HepG2 (cell line): ENCODE results near the gene ZDHHC7. TPM values are rescaled to one million over a fixed set of nuclear protein-coding genes. Genes with fewer than 3 reads are reported as not detected.

ENCODE experiments used
- BRCA1 ChIP-seq: sonication (generic); formaldehyde crosslinking; IDR thresholded peaks from 2 replicates; pipeline ENCODE4 v1.4.0; 2020; ENCODE audit warnings: missing genetic modification reagents
- CHD4 ChIP-seq: fragments of 200-600 bp; sonication (generic); IDR thresholded peaks from 2 replicates; pipeline ENCODE4 v1.7.0; 2017; ENCODE audit warnings: mild to moderate bottlenecking, low read length, borderline replicate concordance
- CREB1 ChIP-seq, 2 experiments: fragments of 450-650 bp in 1 of 2; IDR thresholded peaks; 2 replicates each; pipeline ENCODE4 v1.6.1; 2016 to 2017; ENCODE audit warnings: control low read depth in 1 of 2, mild to moderate bottlenecking in 1 of 2, missing compliant biosample characterization in 1 of 2, missing genetic modification characterization in 1 of 2
- DMAP1 ChIP-seq: IDR thresholded peaks from 2 replicates; pipeline ENCODE4 v1.6.1; 2016
- ETV5 ChIP-seq: IDR thresholded peaks from 2 replicates; pipeline ENCODE4 v1.6.1; 2018; ENCODE audit warnings: missing biosample characterization, missing genetic modification reagents, inconsistent platforms, borderline replicate concordance
- GZF1 ChIP-seq: sonication (generic); formaldehyde crosslinking; IDR thresholded peaks from 2 replicates; pipeline ENCODE4 v1.5.1; 2020; ENCODE audit warnings: mild to moderate bottlenecking, missing genetic modification reagents
- HDAC6 ChIP-seq: fragments of 200-600 bp; sonication (generic); IDR thresholded peaks from 2 replicates; pipeline ENCODE4 v1.7.0; 2017; ENCODE audit warnings: mild to moderate bottlenecking, antibody characterized with exemption, low read length, low read depth
- HNF4A ChIP-seq: sonication (generic); formaldehyde crosslinking; IDR thresholded peaks from 2 replicates; pipeline ENCODE4 v1.4.0; 2020; ENCODE audit warnings: missing genetic modification reagents
- PHF20 ChIP-seq: sonication (generic); formaldehyde crosslinking; IDR thresholded peaks from 2 replicates; pipeline ENCODE4 v1.5.0; 2020; ENCODE audit warnings: mild to moderate bottlenecking, missing genetic modification reagents
- RFX1 ChIP-seq: fragments of 450-650 bp; IDR thresholded peaks from 2 replicates; pipeline ENCODE4 v1.6.1; 2017
- RXRB ChIP-seq: IDR thresholded peaks from 2 replicates; pipeline ENCODE4 v1.6.1; 2016; ENCODE audit warnings: borderline replicate concordance, missing genetic modification reagents, missing compliant biosample characterization
- SALL1 ChIP-seq: sonication (generic); formaldehyde crosslinking; IDR thresholded peaks from 2 replicates; pipeline ENCODE4 v1.8.0; 2022; ENCODE audit warnings: mild to moderate bottlenecking, missing genetic modification reagents
- SPEN ChIP-seq: sonication (generic); formaldehyde crosslinking; IDR thresholded peaks from 2 replicates; pipeline ENCODE4 v1.5.1; 2020; ENCODE audit warnings: low read depth, mild to moderate bottlenecking, missing genetic modification reagents
- STAG1 ChIP-seq: sonication (generic); formaldehyde crosslinking; IDR thresholded peaks from 2 replicates; pipeline ENCODE4 v1.4.0; 2020; ENCODE audit warnings: missing genetic modification reagents
- ZNF207 ChIP-seq: fragments of 450-650 bp; IDR thresholded peaks from 2 replicates; pipeline ENCODE4 v1.6.1; 2016; ENCODE audit warnings: antibody characterized with exemption, borderline replicate concordance
- ZNF331 ChIP-seq: sonication (generic); formaldehyde crosslinking; IDR thresholded peaks from 2 replicates; pipeline ENCODE4 v1.4.0; 2020; ENCODE audit warnings: missing genetic modification reagents
- polyA plus RNA-seq, 8 experiments: library from polyadenylated mRNA; depleted of rRNA in 3 of 8; stranded (reverse) in 7 of 8; unstranded in 1 of 8; fragments of >200 nt; fragmentation: Illumina TruSeq in 4 of 8; extraction: Trizol in 4 of 8; gene quantifications; 2 replicates each; pipeline versions ENCODE4 v1.2.1 to v1.2.3, GENCODE V29; 2011 to 2016; ENCODE audit warnings: low read depth in 4 of 8, missing spikeins in 1 of 8, mixed read lengths in 1 of 8; ENCODE audit not compliant: insufficient read depth in 1 of 8
- total RNA-seq, 5 experiments: library from RNA; depleted of rRNA; stranded (reverse); fragments of >200 nt; fragmentation: Illumina TruSeq; extraction: Trizol; gene quantifications; 2 replicates each; pipeline ENCODE4 v1.2.3, GENCODE V29; 2016; ENCODE audit warnings: low read depth in 1 of 5
- TF ChIP-seq, protein P1 (sequence below): sonication (generic); formaldehyde crosslinking; IDR thresholded peaks from 2 replicates; pipeline ENCODE4 v1.4.0; 2020; ENCODE audit warnings: mild to moderate bottlenecking, low read depth, missing genetic modification reagents
- TF ChIP-seq, protein P2 (sequence below): fragments of 450-650 bp; IDR thresholded peaks from 2 replicates; pipeline ENCODE4 v1.6.1; 2017; ENCODE audit warnings: mild to moderate bottlenecking
- TF ChIP-seq, protein P3 (sequence below): sonication (generic); formaldehyde crosslinking; IDR thresholded peaks from 2 replicates; pipeline ENCODE4 v1.4.0; 2020; ENCODE audit warnings: mild to moderate bottlenecking, missing genetic modification reagents
- TF ChIP-seq, protein P4 (sequence below): sonication (generic); formaldehyde crosslinking; IDR thresholded peaks from 2 replicates; pipeline ENCODE4 v1.4.0; 2020; ENCODE audit warnings: missing genetic modification reagents, borderline replicate concordance
- TF ChIP-seq, protein P5 (sequence below): sonication (generic); formaldehyde crosslinking; IDR thresholded peaks from 2 replicates; pipeline ENCODE4 v1.5.0; 2020; ENCODE audit warnings: missing genetic modification reagents

Gene ZDHHC7
- total and polyA plus RNA-seq, 2 of the 13 experiments (the other 11 are each of a cell fraction or from before 2014, with no cell fraction given), result 46.8 to 67.6 TPM

DNA sequence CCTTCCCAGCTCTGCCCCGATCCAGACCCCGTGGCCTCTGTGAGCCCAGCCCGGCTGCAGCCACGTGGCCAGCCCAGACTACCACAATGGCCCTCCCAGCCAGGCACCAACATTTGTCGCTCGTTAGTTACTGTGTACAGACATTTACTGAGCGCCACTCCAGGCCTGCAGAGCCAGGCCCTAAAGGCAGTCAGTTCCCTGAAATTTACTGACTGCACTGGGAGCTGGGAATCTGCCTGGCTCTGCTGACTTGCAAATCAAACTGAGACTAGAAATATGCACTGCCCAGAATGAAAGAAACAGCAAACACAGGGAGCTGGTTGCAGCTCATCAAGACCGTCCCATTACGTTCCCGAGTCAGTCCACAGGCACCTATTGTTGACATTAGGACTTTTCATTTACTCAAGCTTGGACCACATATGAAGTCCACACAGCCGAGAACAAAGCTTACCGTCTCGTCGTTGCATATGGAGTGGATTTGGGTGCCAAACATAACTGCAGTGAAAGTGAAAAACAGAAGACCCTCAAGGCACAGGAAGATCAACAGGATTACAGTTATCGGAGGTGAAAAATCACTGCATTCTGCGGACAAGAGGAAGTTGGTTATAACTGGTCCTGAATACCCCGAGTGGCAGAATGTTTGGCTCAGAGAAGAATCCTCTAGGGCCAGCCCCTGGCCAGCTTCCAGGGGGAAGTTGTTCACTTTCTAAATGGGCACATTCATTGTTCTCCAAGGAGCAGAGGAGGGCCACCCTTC lies 34.5 kb downstream of the ZDHHC7 start (continued):
- TF ChIP-seq, protein P1, sequence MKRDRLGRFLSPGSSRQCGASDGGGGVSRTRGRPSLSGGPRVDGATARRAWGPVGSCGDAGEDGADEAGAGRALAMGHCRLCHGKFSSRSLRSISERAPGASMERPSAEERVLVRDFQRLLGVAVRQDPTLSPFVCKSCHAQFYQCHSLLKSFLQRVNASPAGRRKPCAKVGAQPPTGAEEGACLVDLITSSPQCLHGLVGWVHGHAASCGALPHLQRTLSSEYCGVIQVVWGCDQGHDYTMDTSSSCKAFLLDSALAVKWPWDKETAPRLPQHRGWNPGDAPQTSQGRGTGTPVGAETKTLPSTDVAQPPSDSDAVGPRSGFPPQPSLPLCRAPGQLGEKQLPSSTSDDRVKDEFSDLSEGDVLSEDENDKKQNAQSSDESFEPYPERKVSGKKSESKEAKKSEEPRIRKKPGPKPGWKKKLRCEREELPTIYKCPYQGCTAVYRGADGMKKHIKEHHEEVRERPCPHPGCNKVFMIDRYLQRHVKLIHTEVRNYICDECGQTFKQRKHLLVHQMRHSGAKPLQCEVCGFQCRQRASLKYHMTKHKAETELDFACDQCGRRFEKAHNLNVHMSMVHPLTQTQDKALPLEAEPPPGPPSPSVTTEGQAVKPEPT (CRISPR knock-in tag), result 0 out of 2 replicates have a peak, but pooled peaks have one; percentile 41
- peak; percentile 13; the same call in 1 of the 2 replicates for TF ChIP-seq ETV5
- TF ChIP-seq GZF1, result peak; percentile 57; the same call in 1 of the 2 replicates
- TF ChIP-seq HDAC6, result no peak
- no peak for TF ChIP-seq ZNF207
- peak; percentile 89 for TF ChIP-seq SALL1
- TF ChIP-seq, protein P2, sequence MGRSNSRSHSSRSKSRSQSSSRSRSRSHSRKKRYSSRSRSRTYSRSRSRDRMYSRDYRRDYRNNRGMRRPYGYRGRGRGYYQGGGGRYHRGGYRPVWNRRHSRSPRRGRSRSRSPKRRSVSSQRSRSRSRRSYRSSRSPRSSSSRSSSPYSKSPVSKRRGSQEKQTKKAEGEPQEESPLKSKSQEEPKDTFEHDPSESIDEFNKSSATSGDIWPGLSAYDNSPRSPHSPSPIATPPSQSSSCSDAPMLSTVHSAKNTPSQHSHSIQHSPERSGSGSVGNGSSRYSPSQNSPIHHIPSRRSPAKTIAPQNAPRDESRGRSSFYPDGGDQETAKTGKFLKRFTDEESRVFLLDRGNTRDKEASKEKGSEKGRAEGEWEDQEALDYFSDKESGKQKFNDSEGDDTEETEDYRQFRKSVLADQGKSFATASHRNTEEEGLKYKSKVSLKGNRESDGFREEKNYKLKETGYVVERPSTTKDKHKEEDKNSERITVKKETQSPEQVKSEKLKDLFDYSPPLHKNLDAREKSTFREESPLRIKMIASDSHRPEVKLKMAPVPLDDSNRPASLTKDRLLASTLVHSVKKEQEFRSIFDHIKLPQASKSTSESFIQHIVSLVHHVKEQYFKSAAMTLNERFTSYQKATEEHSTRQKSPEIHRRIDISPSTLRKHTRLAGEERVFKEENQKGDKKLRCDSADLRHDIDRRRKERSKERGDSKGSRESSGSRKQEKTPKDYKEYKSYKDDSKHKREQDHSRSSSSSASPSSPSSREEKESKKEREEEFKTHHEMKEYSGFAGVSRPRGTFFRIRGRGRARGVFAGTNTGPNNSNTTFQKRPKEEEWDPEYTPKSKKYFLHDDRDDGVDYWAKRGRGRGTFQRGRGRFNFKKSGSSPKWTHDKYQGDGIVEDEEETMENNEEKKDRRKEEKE, result no peak
- no peak for TF ChIP-seq RFX1
- TF ChIP-seq, protein P3, sequence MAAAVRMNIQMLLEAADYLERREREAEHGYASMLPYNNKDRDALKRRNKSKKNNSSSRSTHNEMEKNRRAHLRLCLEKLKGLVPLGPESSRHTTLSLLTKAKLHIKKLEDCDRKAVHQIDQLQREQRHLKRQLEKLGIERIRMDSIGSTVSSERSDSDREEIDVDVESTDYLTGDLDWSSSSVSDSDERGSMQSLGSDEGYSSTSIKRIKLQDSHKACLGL (CRISPR knock-in tag), result peak; percentile 47; the same call in 1 of the 2 replicates
- peak; percentile 73 for TF ChIP-seq ZNF331 (CRISPR knock-in tag)
- TF ChIP-seq RXRB (CRISPR knock-in tag), result peak; percentile 58; the same call in 1 of the 2 replicates
- TF ChIP-seq STAG1, result 0 out of 2 replicates have a peak, but pooled peaks have one; percentile 3
- TF ChIP-seq, protein P4, sequence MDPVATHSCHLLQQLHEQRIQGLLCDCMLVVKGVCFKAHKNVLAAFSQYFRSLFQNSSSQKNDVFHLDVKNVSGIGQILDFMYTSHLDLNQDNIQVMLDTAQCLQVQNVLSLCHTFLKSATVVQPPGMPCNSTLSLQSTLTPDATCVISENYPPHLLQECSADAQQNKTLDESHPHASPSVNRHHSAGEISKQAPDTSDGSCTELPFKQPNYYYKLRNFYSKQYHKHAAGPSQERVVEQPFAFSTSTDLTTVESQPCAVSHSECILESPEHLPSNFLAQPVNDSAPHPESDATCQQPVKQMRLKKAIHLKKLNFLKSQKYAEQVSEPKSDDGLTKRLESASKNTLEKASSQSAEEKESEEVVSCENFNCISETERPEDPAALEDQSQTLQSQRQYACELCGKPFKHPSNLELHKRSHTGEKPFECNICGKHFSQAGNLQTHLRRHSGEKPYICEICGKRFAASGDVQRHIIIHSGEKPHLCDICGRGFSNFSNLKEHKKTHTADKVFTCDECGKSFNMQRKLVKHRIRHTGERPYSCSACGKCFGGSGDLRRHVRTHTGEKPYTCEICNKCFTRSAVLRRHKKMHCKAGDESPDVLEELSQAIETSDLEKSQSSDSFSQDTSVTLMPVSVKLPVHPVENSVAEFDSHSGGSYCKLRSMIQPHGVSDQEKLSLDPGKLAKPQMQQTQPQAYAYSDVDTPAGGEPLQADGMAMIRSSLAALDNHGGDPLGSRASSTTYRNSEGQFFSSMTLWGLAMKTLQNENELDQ (CRISPR knock-in tag), result peak; percentile 37; the same call in 1 of the 2 replicates
- peak; percentile 59; the same call in 1 of the 2 replicates for TF ChIP-seq DMAP1 (CRISPR knock-in tag)
- no peak for TF ChIP-seq PHF20 (CRISPR knock-in tag)
- TF ChIP-seq, protein P5, sequence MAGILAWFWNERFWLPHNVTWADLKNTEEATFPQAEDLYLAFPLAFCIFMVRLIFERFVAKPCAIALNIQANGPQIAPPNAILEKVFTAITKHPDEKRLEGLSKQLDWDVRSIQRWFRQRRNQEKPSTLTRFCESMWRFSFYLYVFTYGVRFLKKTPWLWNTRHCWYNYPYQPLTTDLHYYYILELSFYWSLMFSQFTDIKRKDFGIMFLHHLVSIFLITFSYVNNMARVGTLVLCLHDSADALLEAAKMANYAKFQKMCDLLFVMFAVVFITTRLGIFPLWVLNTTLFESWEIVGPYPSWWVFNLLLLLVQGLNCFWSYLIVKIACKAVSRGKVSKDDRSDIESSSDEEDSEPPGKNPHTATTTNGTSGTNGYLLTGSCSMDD (CRISPR knock-in tag), result no peak
- TF ChIP-seq CHD4, result peak; percentile 63; the same call in 1 of the 2 replicates
- peak; percentile 25; the same call in 1 of the 2 replicates for TF ChIP-seq SPEN (CRISPR knock-in tag)
- peak; percentile 72 for TF ChIP-seq HNF4A (CRISPR knock-in tag)
- 0 out of 2 replicates have a peak, but pooled peaks have one; percentile 58 for TF ChIP-seq BRCA1 (CRISPR knock-in tag)
- TF ChIP-seq CREB1 (IDR thresholded peaks at IDR 0.05), result no peak
- no peak for TF ChIP-seq CREB1 (CRISPR knock-in tag; IDR thresholded peaks at IDR 0.05)
